ENCODE measurements around the gene RAVER2.

Gene RAVER2

DNA sequence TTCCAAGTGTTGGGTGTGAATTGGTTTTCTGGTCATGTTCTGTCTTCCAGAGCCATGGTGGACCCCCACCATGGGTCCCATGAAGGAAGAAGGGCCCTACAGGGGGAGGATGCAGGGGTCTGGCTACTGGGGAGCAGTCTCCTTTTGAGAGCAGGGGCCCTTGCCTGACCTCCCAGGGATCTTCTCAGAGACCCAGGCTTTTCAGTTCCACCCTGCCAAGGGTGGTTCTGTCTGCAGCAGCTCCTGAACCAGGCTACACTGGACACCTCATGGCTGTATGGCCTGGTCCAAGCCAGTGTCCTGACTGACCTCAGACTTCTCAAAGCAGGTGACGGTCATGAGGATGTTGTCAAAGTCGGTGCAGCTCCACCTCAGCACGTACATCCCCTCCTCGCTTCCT lies 112.5 kb downstream of the RAVER2 start:
- H3K4me3 ChIP-seq (ENCODE audit: low read depth in 1 of 2, low read length in 1 of 2): no peak overlapping the region
- H3K9me3 ChIP-seq: no peaks in the 10 kb centered on the region
- TF ChIP-seq, protein P1, sequence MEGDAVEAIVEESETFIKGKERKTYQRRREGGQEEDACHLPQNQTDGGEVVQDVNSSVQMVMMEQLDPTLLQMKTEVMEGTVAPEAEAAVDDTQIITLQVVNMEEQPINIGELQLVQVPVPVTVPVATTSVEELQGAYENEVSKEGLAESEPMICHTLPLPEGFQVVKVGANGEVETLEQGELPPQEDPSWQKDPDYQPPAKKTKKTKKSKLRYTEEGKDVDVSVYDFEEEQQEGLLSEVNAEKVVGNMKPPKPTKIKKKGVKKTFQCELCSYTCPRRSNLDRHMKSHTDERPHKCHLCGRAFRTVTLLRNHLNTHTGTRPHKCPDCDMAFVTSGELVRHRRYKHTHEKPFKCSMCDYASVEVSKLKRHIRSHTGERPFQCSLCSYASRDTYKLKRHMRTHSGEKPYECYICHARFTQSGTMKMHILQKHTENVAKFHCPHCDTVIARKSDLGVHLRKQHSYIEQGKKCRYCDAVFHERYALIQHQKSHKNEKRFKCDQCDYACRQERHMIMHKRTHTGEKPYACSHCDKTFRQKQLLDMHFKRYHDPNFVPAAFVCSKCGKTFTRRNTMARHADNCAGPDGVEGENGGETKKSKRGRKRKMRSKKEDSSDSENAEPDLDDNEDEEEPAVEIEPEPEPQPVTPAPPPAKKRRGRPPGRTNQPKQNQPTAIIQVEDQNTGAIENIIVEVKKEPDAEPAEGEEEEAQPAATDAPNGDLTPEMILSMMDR (IDR thresholded peaks at IDR 0.05): no peak
- H3K4me1 ChIP-seq (ENCODE audit: control insufficient read depth in 1 of 2, insufficient read depth in 1 of 2, low read depth in 1 of 2, low read length in 1 of 2): peaks cover 10 to 11% of the 10 kb centered on the region in 2 experiments
- no peaks in the 10 kb centered on the region for H3K27me3 ChIP-seq
- peaks cover 93% of the 10 kb centered on the region for H3K36me3 ChIP-seq
- H3K27ac ChIP-seq: peak overlapping the region; percentile 55

DNA sequence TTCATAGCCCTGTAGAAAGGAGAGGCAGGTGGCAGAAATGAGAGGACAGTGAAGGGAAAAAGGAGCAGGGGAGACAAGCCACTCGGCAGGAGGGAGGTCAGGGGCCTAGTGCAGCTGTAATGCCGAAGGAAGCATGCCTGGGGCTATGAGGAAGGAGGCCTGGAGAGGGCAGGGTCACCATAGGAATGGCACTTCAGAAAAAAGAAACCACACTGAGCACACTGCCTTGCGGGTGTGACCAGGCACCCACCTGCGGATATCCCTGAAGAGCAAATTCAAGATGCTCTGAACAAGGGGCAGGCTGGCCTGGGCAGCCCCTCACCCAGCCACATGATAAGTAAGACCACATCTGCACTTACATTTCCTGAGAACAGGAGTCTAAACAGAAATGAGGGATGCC lies 116.7 kb downstream of the RAVER2 start:
- TF ChIP-seq, protein P1 (IDR thresholded peaks at IDR 0.05): no peak
- peaks cover 32 to 36% of the 10 kb centered on the region in 2 experiments for H3K4me1 ChIP-seq (ENCODE audit: control insufficient read depth in 1 of 2, insufficient read depth in 1 of 2, low read depth in 1 of 2, low read length in 1 of 2)
- peaks cover 69% of the 10 kb centered on the region for H3K36me3 ChIP-seq
- no peaks in the 10 kb centered on the region for H3K9me3 ChIP-seq
- H3K4me3 ChIP-seq (ENCODE audit: low read depth in 1 of 2, low read length in 1 of 2): no peak overlapping the region
- no peaks in the 10 kb centered on the region for H3K27me3 ChIP-seq
- H3K27ac ChIP-seq: peak overlapping the region; percentile 3

DNA sequence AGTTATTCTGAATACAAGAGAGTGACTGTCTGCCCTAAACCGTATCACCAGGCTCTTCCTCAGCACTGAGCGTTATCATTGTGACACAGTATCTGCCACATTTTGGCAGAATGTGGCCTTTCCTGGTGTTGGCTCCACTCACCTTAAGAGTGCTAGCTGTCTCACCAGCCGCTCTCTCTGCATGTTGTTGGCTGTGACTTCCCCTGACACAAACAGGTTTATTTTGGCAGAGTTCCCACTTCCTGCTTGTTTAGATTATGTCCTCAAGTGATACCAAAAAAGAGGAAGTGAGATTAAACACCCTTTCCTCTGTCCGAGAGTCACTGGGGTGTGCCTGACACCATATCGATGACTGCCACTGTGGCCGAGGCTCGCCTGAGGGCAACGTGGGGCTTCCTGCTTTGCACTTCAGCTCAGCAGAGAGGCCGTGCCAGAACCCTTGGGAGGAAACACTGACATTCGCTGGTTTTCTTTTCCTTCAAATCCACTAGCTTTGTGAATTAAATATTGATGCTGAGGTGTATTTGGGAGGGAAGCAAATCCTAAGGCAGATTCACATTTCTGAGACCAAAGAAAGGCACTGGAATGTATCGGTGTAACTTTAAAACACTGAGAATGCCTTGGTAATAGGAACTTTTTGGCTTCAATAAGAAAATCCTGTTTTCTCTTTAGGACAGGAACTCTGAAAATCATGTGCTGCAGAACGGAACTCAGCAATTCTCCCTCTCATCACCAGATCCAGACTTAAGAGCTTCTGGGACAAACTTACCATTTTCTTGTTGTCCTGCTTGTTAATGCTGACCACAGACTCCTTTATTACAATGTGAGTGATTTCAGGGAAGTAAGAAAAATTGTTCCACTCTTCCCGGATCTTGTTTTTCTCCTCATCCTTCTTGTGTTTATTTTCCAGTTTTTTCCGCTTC lies 119.4 kb downstream of the RAVER2 start:
- peaks cover 25 to 30% of the 10 kb centered on the region in 2 experiments for H3K4me1 ChIP-seq (ENCODE audit: control insufficient read depth in 1 of 2, insufficient read depth in 1 of 2, low read depth in 1 of 2, low read length in 1 of 2)
- H3K27me3 ChIP-seq: no peaks in the 10 kb centered on the region
- peaks cover 69% of the 10 kb centered on the region for H3K36me3 ChIP-seq
- TF ChIP-seq, protein P1 (IDR thresholded peaks at IDR 0.05): peak; percentile 41
- peak overlapping the region; percentile 33 to 47 for H3K4me3 ChIP-seq (ENCODE audit: low read depth in 1 of 2, low read length in 1 of 2)
- H3K27ac ChIP-seq: peak overlapping the region; percentile 95
- H3K9me3 ChIP-seq: no peaks in the 10 kb centered on the region

DNA sequence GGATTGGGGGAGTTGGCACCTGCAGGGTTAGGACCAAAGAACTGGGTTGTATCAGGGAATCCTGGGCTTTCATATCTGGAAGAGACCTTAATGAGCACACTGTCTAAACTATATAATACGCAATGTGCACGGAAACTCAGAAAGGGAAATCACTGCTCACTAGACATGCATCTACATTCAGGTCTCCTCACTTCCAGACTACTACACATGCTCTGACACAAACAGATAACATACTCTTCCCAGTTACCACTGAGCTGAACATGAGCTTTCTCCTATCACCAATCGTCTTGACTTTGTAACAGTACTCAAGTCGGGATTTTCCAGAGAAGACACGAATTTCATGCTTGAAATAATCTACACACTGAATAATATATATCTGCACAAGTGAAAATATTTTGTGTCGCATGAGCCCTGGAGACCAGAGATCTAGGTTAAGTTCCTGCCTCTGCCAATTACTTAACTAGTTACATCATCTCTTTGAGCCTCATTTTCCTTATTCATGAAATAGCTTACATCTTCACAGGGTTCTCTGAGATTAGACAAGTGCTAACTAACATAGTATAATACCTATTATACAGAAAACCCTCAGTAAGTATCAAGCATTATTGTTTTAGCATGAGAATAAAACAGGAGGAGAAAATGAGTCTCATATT lies 120.4 kb downstream of the RAVER2 start:
- H3K9me3 ChIP-seq: no peaks in the 10 kb centered on the region
- peaks cover 25 to 30% of the 10 kb centered on the region in 2 experiments for H3K4me1 ChIP-seq (ENCODE audit: control insufficient read depth in 1 of 2, insufficient read depth in 1 of 2, low read depth in 1 of 2, low read length in 1 of 2)
- H3K27me3 ChIP-seq: no peaks in the 10 kb centered on the region
- peak overlapping the region; percentile 95 for H3K27ac ChIP-seq
- H3K4me3 ChIP-seq (ENCODE audit: low read depth in 1 of 2, low read length in 1 of 2): peak overlapping the region in 1 of 2 experiments; percentile 47
- peaks cover 69% of the 10 kb centered on the region for H3K36me3 ChIP-seq
- TF ChIP-seq, protein P1 (IDR thresholded peaks at IDR 0.05): no peak

DNA sequence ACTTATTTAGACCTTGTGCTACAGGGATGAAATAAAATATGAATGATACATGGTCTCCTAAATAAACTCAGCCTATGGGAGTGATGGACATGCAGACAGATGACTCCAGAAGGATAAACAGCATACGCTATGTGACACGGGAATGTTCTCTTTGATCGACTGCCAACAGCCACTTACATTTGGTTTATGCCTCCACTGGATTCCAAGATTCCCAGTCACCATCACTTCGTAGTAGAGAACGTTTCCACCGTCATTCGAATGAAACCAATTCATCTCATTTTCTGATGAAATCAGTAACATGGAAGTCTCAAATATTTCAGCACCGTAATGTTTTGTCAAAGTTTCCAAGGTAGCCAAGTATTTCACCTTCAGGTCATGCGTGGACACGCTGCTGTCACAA lies 121.8 kb downstream of the RAVER2 start:
- Histone ChIP-seq H3K36me3 (peaks cover 74% of the 10 kb centered on the region), H3K4me1 (ENCODE audit: control insufficient read depth in 1 of 2, insufficient read depth in 1 of 2, low read depth in 1 of 2, low read length in 1 of 2) (peaks cover 25 to 30% of the 10 kb centered on the region in 2 experiments), H3K9me3 (no peaks in the 10 kb centered on the region), H3K27ac (no peak overlapping the region), H3K27me3 (no peaks in the 10 kb centered on the region), H3K4me3 (ENCODE audit: low read depth in 1 of 2, low read length in 1 of 2) (no peak overlapping the region)
- TF ChIP-seq, protein P1 (IDR thresholded peaks at IDR 0.05): no peak
